ENCODE results near the gene ASS1. TPM values are rescaled to one million over a fixed set of nuclear protein-coding genes. Genes with fewer than 3 reads are reported as not detected.
"Not testable (repeated sequence)": the region's sequence is repeated elsewhere in the genome, so short reads cannot be mapped to it uniquely, and the experiment has no call there.

ASS1 gene
- total RNA-seq, 1 donor from 2014 or later: 65.5 TPM

DNA sequence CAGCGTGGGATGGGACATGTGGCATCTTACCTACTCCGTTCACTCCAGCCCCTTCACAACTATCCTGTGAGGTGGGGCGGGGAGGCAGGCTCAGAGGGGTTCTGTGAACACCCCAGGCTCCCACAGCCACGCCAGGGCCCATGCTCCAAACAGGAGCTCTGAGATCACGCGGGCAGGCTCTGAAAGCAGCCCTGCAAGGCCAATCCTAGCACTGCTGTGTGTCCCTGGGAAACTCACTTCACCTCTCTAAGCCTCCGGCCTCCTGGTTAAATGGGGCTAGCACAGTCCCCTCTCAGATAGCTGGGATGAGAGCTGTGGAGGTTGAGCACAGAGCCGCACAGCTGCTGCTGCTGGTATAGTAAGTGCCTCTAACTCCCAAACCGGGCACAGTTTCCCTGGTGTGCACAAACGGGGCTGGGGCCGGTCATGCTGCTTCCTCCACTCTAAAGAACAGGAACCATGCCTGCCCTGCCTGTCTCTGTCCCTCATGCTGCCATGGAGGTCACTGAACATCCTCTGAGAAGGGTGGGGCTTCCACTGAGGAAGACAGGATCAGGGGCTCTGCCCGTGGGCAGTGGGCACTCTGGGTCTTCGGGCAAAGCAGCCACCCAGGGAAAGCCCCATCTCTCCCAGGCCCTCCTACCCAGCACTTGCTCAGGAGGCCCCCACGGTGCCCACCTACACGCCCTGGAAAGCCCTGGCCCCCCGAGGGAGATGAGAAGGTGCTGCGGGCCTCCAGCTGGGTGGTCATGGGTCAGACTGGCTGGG is 13.0 kb upstream of the ASS1 start:
- ATAC-seq (no peak), DNase-seq (no peak)
- intact Hi-C loops (cut with micrococcal nuclease): no loop called here

DNA sequence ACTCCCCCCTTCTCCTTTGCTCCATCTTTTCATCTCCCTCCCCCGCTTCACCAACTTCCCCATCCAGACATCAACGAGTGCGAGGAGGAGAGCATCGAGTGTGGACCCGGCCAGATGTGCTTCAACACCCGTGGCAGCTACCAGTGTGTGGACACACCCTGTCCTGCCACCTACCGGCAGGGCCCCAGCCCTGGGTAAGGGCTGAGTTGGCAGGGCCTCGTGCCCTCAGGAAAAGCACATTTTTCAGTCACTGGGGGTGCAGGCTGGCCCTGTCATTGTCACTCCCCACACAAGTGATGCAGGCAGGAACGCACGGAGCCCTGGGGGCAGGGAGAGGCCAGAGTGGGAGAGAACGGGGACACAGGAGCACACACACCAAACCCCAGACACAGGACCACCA is 12.4 kb upstream of the ASS1 start:
- no peak for DNase-seq
- no peak for ATAC-seq

DNA sequence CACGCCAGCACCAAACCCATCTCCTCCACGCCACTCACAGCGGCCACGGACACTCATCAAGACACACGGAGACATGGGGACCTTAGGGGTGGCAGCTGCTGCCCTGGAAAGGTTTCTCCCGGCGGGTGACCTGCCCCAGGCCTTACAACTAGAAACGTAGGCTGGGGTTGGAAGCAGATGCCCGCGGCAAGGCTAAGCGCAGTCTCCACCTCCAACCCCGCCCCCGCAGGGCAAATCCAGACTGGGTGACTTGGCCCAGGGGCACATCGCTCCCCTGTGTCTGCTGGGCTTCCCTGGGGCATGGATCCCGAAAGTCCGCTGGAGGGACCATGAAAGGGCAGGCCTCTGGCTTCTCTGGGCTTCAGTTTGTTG is 12.0 kb upstream of the ASS1 start:
- peak; percentile 3 for ATAC-seq
- intact Hi-C loops (cut with micrococcal nuclease): no loop called here
- DNase-seq: no peak

More for the DNA sequence above, 12.4 kb upstream of the ASS1 start:
- intact Hi-C loops (cut with micrococcal nuclease): no loop called here

DNA sequence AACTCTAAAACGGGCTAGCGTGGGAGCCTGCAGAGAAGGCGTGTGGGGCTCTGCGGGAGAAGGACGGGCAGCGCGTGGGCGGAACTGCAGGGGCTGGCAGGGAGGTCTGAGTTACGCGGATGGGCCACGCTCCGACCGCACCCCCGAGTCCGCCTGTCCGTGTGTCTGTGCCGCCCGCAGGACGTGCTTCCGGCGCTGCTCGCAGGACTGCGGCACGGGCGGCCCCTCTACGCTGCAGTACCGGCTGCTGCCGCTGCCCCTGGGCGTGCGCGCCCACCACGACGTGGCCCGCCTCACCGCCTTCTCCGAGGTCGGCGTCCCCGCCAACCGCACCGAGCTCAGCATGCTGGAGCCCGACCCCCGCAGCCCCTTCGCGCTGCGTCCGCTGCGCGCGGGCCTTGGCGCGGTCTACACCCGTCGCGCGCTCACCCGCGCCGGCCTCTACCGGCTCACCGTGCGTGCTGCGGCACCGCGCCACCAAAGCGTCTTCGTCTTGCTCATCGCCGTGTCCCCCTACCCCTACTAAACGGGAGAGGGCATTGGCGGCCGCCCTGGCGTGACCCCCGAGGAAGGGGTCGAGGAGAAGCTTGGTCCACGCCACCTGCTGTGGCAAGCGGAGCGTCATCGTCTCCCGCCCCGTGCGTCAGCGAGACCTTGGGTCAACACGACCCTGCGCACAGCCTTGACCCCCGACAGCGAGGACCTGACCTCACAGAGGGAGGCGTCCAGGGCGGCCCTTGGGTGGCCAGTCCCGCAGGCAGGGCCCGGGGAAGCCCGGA is 11.4 kb upstream of the ASS1 start:
- intact Hi-C loops (cut with micrococcal nuclease): no loop called here
- peak; percentile 72 for DNase-seq
- ATAC-seq: peak; percentile 88

DNA sequence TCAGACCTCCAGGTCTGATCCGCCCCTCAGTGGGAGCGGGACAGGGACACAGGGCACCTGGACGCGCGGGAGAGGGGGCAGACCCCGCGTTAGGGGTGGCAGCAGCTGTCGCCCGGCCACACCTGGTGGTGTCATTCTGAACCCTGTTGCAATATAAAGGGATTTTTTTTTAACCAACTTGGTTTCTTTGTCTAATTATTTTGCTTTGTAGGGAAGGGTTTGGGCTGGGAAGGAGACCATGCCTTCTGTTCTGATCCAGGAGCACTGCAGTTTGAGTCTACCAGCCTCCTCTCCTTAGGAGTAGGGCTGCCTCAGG is 10.9 kb upstream of the ASS1 start:
- ATAC-seq: no peak
- intact Hi-C loops (cut with micrococcal nuclease): no loop called here
- no peak for DNase-seq

DNA sequence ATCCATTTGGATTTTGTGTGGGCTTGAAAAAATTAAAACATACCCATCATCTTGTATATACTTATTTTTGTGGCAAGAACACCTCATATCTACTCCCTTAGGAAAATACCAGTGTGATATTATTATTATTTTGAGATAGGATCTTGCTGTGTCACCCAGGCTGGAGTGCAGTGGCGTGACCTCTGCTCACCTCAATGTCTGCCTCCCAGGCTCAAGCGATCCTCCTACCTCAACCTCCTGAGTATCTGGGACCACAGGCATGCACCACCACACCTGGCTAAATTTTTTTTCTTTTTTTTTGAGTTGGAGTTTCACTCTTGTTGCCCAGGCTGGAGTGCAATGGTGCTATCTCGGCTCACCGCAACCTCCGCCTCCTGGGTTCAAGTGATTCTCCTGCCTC is 10.1 kb upstream of the ASS1 start:
- ATAC-seq; DNase-seq; intact Hi-C loops (cut with micrococcal nuclease): not testable (repeated sequence)

DNA sequence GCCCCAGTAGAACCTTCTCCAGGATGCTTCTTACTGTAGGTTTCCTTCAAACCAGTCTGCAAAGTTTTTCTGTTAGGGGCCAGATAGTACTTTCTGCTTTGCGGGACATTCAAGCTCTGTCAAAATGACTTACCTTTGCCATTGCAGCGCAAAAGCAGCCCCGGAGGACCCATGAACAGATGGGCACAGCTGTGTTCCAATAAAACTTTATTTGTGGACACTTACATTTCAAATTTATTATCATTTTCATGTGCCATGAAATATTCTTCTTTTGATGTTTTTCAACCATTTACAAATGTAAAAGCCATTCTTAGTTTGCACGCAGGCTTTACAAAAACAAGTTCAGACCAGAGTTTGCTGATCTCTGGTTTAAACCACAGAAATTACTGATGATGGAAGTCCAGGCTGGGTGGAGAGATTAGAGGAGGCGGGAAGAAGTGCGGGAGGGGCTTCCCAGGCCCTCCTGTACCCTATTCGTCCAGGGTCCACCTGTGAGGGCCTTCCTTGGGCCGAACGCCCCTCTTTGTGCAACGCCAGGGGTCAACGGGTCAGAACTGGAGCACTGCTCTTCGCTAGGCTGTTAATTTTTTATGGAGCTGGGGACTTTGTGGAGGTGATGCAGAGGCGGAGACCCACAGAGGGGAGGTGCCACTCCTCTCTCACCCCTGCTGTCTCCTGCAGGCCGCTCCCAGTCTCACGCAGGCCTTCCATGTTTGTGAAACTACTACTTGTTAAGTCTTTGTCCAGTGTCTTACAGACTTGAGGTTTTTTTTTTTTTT is 7.6 kb upstream of the ASS1 start:
- intact Hi-C loops (cut with micrococcal nuclease): no loop called here
- ATAC-seq: no peak
- no peak for DNase-seq

DNA sequence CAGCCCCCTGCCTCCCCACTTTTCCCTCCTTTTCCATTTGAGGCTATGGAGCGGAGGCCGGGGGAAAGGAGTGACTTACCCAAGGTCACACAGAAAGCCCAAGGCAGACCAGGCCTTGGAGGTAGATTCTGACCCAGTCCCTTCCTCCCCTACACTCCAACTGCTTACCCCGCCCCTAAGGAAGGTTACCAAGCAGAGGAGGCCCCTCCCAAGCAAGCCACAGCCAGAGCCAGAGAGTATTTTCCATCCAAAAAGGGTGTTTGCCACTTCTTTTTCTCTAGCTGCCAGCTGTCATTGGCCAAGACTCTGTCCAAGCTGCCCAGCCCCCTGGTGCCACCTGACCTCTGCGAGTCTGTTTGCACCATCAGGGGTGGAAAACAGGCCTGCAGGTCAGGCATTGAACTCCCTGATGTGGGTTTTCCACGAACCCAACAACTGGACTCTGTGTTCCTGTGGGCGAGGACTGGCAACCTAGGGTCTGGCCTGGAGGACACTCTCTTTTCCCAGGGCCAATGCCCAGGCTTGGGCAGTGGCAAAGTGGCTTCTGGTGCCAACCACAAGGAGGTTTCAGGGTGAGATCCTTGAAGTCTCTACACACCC is 6.3 kb upstream of the ASS1 start:
- intact Hi-C loops (cut with micrococcal nuclease): no loop called here
- DNase-seq (no peak), ATAC-seq (no peak)

DNA sequence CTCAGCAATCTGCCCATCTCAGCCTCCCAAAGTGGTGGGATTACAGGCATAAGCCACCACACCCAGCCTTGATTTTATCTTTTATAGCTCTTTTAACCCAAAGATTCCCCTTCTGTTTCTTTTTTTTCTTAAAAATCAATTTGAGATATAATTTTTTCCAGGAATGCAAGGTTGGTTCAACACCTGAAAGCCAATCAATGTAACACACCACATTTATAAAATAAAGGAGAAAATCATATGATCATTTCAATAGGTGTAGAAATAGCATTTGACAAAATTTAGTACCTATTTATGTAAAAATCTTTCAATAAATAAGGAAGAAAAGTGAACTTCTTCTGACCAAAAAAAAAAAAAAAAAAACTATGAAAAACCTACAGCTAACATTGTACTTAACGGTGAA is 3.7 kb upstream of the ASS1 start:
- no peak for DNase-seq
- no peak for ATAC-seq
- intact Hi-C loops (cut with micrococcal nuclease): no loop called here

DNA sequence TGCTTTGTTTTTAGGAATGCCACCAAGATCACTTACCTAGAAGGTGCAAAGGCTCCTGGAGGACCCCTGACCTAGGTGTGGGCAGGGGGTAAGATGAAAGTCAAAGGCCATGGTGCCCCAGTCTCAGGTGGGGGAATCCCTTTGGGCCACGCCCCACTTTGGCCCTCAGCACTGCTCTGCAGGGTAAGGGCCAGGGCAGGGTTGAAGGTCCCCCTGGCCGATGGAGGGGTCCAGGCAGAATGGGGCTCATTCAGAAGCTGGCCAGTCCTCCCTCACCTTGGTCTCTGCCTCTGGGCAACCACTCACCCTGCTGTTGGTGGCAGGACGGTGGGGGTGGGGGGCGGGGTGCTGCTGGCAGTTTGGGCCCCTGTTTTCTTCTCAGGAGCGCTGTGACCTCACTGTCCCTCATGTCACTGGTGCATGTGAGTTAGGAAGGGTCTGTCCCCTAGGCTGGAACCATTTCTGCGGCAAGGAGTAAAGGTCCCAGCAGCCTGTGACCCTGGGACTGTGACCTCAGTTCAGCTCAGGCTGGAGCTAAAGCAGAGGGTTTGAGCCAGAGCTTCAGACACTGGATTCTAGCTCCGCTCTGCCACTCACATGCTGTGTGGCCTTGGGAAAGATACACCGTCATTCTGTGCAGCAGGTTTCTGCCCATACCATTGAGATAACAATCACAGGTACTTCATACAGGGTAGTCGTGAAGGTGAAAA is 1.9 kb upstream of the ASS1 start:
- intact Hi-C loops (cut with micrococcal nuclease): no loop called here
- ATAC-seq: no peak
- peak; percentile 21 for DNase-seq

DNA sequence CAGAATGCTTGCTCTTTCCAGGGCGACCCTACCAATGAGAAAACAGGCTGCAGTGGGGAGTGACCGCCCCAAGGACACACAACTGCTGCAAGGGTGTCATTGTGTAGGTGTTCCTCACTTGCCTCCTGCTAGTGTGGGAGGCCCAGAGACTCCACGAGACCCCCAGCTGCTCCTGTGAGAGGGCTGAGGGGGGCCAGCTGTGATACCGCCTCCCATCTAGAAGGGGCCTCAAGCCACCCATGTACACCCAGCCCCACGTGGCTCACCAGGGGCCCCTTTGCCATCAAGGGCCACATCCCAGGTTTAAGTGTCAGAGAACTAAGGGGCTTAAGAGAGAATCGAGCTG is 1.3 kb upstream of the ASS1 start:
- DNase-seq (no peak), ATAC-seq (no peak)
- intact Hi-C loops (cut with micrococcal nuclease): no loop called here

DNA sequence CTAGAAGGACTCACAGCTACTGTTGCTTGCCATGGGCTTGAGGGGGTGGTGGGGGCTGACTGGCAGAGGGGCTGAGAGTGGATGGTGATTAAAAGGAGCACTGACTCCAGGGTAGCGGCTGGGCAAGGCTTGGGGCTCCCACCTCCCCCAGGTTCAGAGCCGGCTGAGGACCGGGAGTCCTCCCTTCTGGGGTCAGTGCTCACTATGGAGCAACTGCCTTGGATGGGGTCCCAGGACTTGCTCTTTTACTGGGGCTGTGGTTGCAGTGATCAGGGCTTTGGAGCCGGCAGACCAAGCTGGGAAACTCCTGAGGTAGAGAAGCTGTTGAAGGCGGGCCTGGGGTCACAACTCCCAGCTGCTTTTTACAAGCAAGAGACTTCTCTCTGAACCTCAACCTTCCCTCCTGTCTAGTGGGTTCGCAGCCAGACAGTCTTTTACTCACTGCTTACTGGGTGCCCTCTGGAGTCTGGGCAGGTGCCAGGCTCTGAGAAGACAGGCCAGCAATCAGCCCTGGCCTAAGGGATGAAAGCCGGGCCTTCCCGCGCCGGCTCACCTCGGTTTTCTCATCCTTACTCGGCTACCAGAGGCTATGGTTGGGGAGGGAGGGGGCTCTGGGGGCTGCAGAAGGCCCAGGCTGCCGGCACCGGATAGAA is 795 bp upstream of the ASS1 start:
- ATAC-seq: no peak
- intact Hi-C loops (cut with micrococcal nuclease): no loop called here
- peak; percentile 56 for DNase-seq

DNA sequence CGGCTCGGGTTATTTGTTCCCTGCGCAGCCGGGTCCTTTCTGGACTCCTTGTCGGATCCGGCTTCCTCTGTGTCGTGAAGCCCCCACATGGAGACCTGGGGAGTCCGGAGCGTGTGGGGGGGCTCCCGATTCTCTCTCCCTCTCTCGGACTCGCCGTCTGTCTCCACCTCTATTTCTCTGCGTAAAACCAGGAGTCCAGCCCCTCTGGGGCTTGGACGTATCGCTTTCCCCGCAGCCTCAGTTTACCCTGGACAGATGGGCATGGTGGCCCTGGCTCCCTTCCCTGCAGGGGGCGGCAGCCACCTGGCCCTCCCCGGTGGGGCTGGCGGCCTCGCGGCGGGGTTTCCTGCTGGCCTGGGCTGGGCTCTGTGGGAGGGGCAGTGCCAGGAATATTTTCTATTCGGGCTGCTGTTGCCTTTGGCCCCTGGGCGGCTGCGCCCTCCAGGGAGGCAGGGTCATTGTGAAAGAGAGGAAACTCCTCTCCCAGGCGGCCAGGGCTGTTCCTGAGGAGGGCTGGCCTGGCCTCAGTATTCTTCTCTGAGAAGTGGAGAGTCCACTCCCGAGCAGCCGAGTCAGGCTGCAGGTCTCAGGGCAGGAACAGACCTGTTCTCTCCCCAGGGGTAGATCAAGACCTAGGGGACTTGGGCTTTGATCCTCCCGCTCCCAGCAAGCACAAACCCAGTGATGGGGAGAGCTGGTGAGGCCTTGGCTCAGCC is 665 bp downstream of the ASS1 start:
- DNase-seq: peak; percentile 75
- intact Hi-C loops (cut with micrococcal nuclease): no loop called here
- peak; percentile 50 for ATAC-seq

DNA sequence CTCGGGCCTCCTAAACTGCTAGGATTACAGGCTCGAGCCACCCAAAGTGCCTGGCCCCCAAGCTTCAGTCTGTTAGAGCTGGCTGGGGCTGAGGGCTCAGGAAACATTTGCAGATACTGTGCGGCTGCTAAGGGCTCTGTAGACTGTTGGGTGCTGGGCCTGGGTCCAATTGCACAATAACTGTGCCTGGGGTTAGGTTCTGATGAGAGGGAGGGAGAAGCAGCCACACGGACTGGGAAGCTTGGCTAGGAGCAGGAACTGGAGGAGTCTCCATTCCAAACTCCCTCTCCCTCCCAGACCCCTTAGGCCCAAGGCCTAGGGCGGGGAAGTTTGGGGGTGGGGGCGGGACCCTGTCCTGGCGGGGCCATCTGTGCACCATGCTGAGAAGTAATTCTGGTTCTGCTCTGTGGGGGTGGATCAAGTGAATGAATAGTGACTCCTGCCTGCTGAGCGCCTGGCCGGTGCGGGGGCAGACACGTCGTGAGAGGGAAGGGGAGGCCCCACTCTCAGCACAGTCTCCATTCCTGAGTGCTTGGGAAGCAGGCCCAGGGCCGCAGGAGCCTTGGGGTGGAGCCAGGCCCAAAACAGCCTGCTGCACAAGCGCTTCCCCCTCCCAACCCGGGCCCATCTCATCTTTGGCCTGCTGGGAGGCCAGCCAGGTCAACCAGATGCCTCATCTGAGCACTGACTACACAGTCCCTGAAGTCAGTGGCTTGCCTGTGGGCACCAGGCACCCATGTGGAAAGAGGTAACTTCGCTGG is 1.5 kb downstream of the ASS1 start:
- intact Hi-C loops (cut with micrococcal nuclease): no loop called here
- DNase-seq (peak; percentile 94), ATAC-seq (peak; percentile 78)

DNA sequence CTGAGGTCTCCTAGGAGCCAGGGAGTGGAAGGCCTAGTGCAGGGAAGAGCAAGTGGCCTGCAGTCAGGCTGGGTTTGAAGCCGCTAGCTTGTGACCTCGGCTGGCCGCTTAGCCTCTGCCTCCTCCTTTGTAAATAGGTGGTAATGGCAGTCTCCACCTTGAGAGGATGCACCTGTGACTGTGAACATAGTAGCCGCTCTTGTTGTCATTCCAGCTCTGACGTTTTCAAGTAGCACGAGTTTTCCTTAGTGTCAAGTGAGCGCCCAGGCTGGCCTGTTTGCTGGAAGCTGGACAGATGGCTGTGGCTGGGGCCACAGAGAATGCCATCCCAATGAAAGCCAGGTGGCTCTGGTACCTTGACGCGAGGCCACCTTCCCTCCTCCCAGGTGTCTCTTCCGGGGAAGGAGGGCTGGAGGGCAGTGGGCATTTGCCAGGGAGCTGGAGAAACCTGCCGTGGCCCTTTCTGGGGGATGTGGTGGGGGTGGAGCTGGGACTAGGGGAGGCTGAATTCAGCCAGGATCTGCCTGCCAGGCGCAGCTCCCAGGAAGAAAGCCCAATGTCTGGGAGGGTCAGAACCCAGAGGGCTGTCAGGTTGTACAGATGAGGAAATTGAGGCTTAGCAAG is 2.5 kb downstream of the ASS1 start:
- no peak for DNase-seq
- intact Hi-C loops (cut with micrococcal nuclease): no loop called here
- no peak for ATAC-seq

DNA sequence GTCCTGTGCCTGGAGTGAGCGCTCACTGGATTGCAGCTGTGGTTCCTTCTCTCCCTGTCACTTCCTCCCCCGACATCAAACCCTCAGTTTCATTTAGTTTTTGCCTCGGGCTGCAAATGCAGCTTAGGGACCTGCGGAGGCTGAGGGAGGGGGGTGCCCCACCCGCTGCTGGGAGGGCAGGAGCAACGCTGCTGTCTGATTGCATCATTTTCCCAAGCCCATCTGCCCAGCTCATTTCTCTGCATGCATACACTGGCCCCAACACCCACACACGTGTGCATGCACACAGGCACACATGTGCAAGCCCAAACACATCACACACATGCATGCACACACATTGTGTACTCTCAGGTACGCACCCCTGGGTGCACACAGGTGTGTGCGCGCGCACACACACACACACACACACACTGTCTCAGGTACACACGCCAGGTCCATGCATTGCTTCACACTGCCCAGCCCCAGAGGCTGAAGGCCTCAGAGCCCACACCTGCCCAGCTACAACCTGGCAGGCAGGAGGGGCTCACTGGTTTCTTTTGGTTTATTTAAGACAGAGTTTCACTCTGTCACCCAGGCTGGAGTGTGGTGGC is 3.4 kb downstream of the ASS1 start:
- intact Hi-C loops (cut with micrococcal nuclease): no loop called here
- ATAC-seq: no peak

More for the DNA sequence above, 3.4 kb downstream of the ASS1 start:
- DNase-seq: no peak

Data from left ventricle myocardium superior (tissue), 1 donor.